CD14-positive monocyte (primary cell): ENCODE data around the gene SERPINB5. TPM values are rescaled to one million over a fixed set of nuclear protein-coding genes. Genes with fewer than 3 reads are reported as not detected.

Experiments used
- DNase-seq, 3 donors: peaks; one replicate each; pipeline ENCODE4 v3.0.0-alpha.2; 2011 to 2022
- H2AFZ ChIP-seq: 2 replicates; pipeline ENCODE4 v1.6.0; 2012; ENCODE audit warnings: mild to moderate bottlenecking, low read depth, low read length, inconsistent platforms; ENCODE audit not compliant: insufficient read depth, poor library complexity, severe bottlenecking
- H3K27ac ChIP-seq, 2 donors: 1 replicate in 1 of 2; 2 replicates in 1 of 2; pipeline ENCODE4 v1.5.1; 2012 to 2013; ENCODE audit warnings: low read length in 2 of 2, control low read depth in 1 of 2, inconsistent platforms in 1 of 2, low read depth in 1 of 2, mild to moderate bottlenecking in 1 of 2
- H3K27me3 ChIP-seq, 2 donors: one replicate each; pipeline versions ENCODE4 v1.6.0 to v1.6.1; 2011 to 2013; ENCODE audit warnings: low read length in 2 of 2; ENCODE audit not compliant: control insufficient read depth in 2 of 2, insufficient read depth in 2 of 2
- H3K36me3 ChIP-seq, 2 donors: replicated peaks in 1 of 2; 1 replicate in 1 of 2; 2 replicates in 1 of 2; pipeline versions ENCODE4 v1.5.1 to v1.6.1; 2012 to 2013; ENCODE audit warnings: low read length in 2 of 2, control low read depth in 1 of 2, inconsistent platforms in 1 of 2, mild to moderate bottlenecking in 1 of 2; ENCODE audit not compliant: insufficient read depth in 2 of 2, control insufficient read depth in 1 of 2
- H3K4me1 ChIP-seq, 2 donors: 1 replicate in 1 of 2; 2 replicates in 1 of 2; pipeline versions ENCODE4 v1.5.1 to v1.6.1; 2012 to 2013; ENCODE audit warnings: low read length in 2 of 2, control low read depth in 1 of 2, inconsistent platforms in 1 of 2, mild to moderate bottlenecking in 1 of 2, moderate library complexity in 1 of 2; ENCODE audit not compliant: insufficient read depth in 2 of 2, control insufficient read depth in 1 of 2
- H3K4me2 ChIP-seq: replicated peaks from 2 replicates; pipeline ENCODE3; 2012; ENCODE audit warnings: low read length, moderate library complexity, mild to moderate bottlenecking; ENCODE audit not compliant: poor library complexity, severe bottlenecking; ENCODE audit errors: extremely low read depth
- H3K4me3 ChIP-seq, 3 experiments: fragments of 200-600 bp in 1 of 3; sonication (generic) in 1 of 3; replicated peaks in 1 of 3; 1 replicate in 2 of 3; 2 replicates in 1 of 3; pipeline ENCODE4 v1.5.1; 2011 to 2013; ENCODE audit warnings: low read length in 3 of 3, mild to moderate bottlenecking in 3 of 3, control low read depth in 2 of 3, low read depth in 2 of 3, inconsistent platforms in 1 of 3, moderate library complexity in 1 of 3
- H3K79me2 ChIP-seq: 2 replicates; pipeline ENCODE4 v1.6.0; 2012; ENCODE audit warnings: mild to moderate bottlenecking, control low read depth, inconsistent platforms, low read length, moderate library complexity; ENCODE audit not compliant: insufficient read depth
- H3K9ac ChIP-seq: 2 replicates; pipeline ENCODE4 v1.6.0; 2017; ENCODE audit warnings: low read length, mild to moderate bottlenecking; ENCODE audit not compliant: insufficient read depth, poor library complexity, severe bottlenecking
- H3K9me3 ChIP-seq, 2 donors: replicated peaks in 1 of 2; 1 replicate in 1 of 2; 2 replicates in 1 of 2; pipeline versions ENCODE4 v1.5.1 to v1.6.1; 2012 to 2013; ENCODE audit warnings: low read length in 2 of 2, control low read depth in 1 of 2; ENCODE audit not compliant: control insufficient read depth in 1 of 2, insufficient read depth in 1 of 2
- H4K20me1 ChIP-seq: 2 replicates; pipeline ENCODE4 v1.6.0; 2012; ENCODE audit warnings: mild to moderate bottlenecking, low read length, control low read depth, moderate library complexity; ENCODE audit not compliant: insufficient read depth
- H3K27ac Mint-ChIP-seq, 7 donors: one replicate each; pipeline ENCODE4 v1.8.0; 2020; ENCODE audit warnings: mild to moderate bottlenecking in 7 of 7, mixed read lengths in 7 of 7, moderate library complexity in 6 of 7, inconsistent platforms in 2 of 7
- H3K27me3 Mint-ChIP-seq, 3 donors: one replicate each; pipeline ENCODE4 v1.8.0; 2021 to 2022; ENCODE audit warnings: low read depth in 3 of 3, mild to moderate bottlenecking in 3 of 3, mixed read lengths in 3 of 3, moderate library complexity in 3 of 3, inconsistent platforms in 1 of 3
- H3K36me3 Mint-ChIP-seq, 2 donors: one replicate each; pipeline ENCODE4 v1.8.0; 2020; ENCODE audit warnings: mixed read lengths in 2 of 2, inconsistent platforms in 1 of 2, mild to moderate bottlenecking in 1 of 2
- H3K4me1 Mint-ChIP-seq: one replicate; pipeline ENCODE4 v1.8.0; 2020; ENCODE audit warnings: mild to moderate bottlenecking, mixed read lengths
- H3K4me3 Mint-ChIP-seq, 2 donors: one replicate each; pipeline ENCODE4 v1.8.0; 2020; ENCODE audit warnings: mild to moderate bottlenecking in 2 of 2, mixed read lengths in 2 of 2, moderate library complexity in 1 of 2
- H3K9me3 Mint-ChIP-seq, 7 donors: one replicate each; pipeline ENCODE4 v1.8.0; 2020 to 2022; ENCODE audit warnings: mixed read lengths in 7 of 7, mild to moderate bottlenecking in 6 of 7, moderate library complexity in 6 of 7, inconsistent platforms in 2 of 7
- CTCF ChIP-seq: fragments of 200-600 bp; IDR thresholded peaks from one replicate; pipeline ENCODE4 v1.8.0; 2022; ENCODE audit warnings: antibody characterized with exemption, mild to moderate bottlenecking
- WGBS: methylation state at CpG from one replicate; pipeline ENCODE4 v1.1.5; 2013; ENCODE audit warnings: missing lambda C conversion rate; ENCODE audit not compliant: insufficient coverage; 5-methylcytosine and 5-hydroxymethylcytosine counted together
- intact Hi-C, 2 donors: fragments of 100-400 bp; cut with micrococcal nuclease; formaldehyde crosslinking; loops; one replicate each; pipeline versions ENCODE4 v1.15.0 to v1.15.1; 2023
- polyA plus RNA-seq, 3 donors: library from polyadenylated mRNA; depleted of rRNA in 1 of 3; unstranded in 2 of 3; stranded (reverse) in 1 of 3; fragments of 300-500 nt in 2 of 3; fragments of >200 nt in 1 of 3; fragmentation: Illumina TruSeq in 2 of 3; gene quantifications; 1 replicate in 2 of 3; 2 replicates in 1 of 3; pipeline ENCODE4 v1.2.3, GENCODE V29; 2012 to 2021

Gene SERPINB5
- polyA plus RNA-seq, 3 donors = not detected

- Histone ChIP-seq H2AFZ (no peak overlapping the region), H3K4me1 (no peaks in the 10 kb centered on the region), H3K9ac (no peak overlapping the region), H3K4me2 (no peak overlapping the region), H3K27ac (no peak overlapping the region), H3K79me2 (no peaks in the 10 kb centered on the region), H3K9me3 (no peaks in the 10 kb centered on the region), H3K4me3 (no peak overlapping the region), H4K20me1 (no peaks in the 10 kb centered on the region), H3K36me3 (no peaks in the 10 kb centered on the region), H3K27me3 (peaks cover 0 to 3% of the 10 kb centered on the region in 2 donors)
- Mint-ChIP-seq H3K4me3 (no peak overlapping the region), H3K27me3 (peaks cover 0 to 13% (median 0%) of the 10 kb centered on the region in 3 donors), H3K4me1 (no peaks in the 10 kb centered on the region), H3K27ac (no peak overlapping the region), H3K9me3 (no peaks in the 10 kb centered on the region), H3K36me3 (no peaks in the 10 kb centered on the region)
- intact Hi-C loops = loop anchor here in 1 of 2 donors (10.0 kb wide), 1 partner anchor 296 kb away; no protein-coding TSS in a partner anchor
- no peak for DNase-seq
- 95% methylated on average over 2 of the region's 2 CpGs for WGBS
- no peak for TF ChIP-seq CTCF
These were observed 46.2 kb upstream of the SERPINB5 start for GRCh38 chr18:63430526-63430925.

GRCh38 chr18:63431180-63431579, 45.6 kb upstream of the SERPINB5 start:
- H3K27ac ChIP-seq = no peak overlapping the region
- intact Hi-C loops = loop anchor here in 1 of 2 donors (10.0 kb wide), 1 partner anchor 296 kb away; no protein-coding TSS in a partner anchor
- Mint-ChIP-seq H3K27me3 (peaks cover 0 to 8% (median 0%) of the 10 kb centered on the region in 3 donors), H3K9me3 (no peaks in the 10 kb centered on the region), H3K36me3 (no peaks in the 10 kb centered on the region), H3K27ac (no peak overlapping the region), H3K4me1 (no peaks in the 10 kb centered on the region), H3K4me3 (no peak overlapping the region)
- H3K36me3 ChIP-seq = no peaks in the 10 kb centered on the region
- no peaks in the 10 kb centered on the region for H3K4me1 ChIP-seq
- no peak for DNase-seq
- no peak overlapping the region for H3K4me3 ChIP-seq
- TF ChIP-seq CTCF = no peak
- peaks cover 0 to 3% of the 10 kb centered on the region in 2 donors for H3K27me3 ChIP-seq
- H3K4me2 ChIP-seq = no peak overlapping the region
- H3K9me3 ChIP-seq = no peaks in the 10 kb centered on the region
- H4K20me1 ChIP-seq = no peaks in the 10 kb centered on the region
- no peak overlapping the region for H3K9ac ChIP-seq
- no peak overlapping the region for H2AFZ ChIP-seq
- H3K79me2 ChIP-seq = no peaks in the 10 kb centered on the region
- WGBS = no CpG with 5 or more reads among the region's 1 CpG
